MM.1S (cell line): Measurements from ENCODE around the gene OR52A1.

Source experiments
- DNase-seq: peaks from one replicate; pipeline ENCODE4 v3.0.0-alpha.2; 2015
- H2AFZ ChIP-seq: fragments of 300-600 bp; sonication (generic); 2 replicates; pipeline ENCODE4 v1.6.0; 2016; ENCODE audit warnings: antibody characterized with exemption, low read length
- H3F3A ChIP-seq: fragments of 300-600 bp; sonication (generic); 2 replicates; pipeline ENCODE4 v1.6.1; 2016; ENCODE audit warnings: mild to moderate bottlenecking, antibody characterized with exemption, low read length, moderate library complexity, mixed read lengths; ENCODE audit not compliant: insufficient read depth
- H3K27ac ChIP-seq: fragments of 300-600 bp; sonication (generic); 2 replicates; pipeline ENCODE4 v1.5.1; 2016; ENCODE audit warnings: mild to moderate bottlenecking, low read length
- H3K27me3 ChIP-seq: fragments of 300-600 bp; sonication (generic); replicated peaks from 2 replicates; pipeline ENCODE4 v1.6.0; 2016; ENCODE audit warnings: low read length; ENCODE audit not compliant: insufficient read depth
- H3K36me3 ChIP-seq: fragments of 300-600 bp; sonication (generic); replicated peaks from 2 replicates; pipeline ENCODE4 v1.6.1; 2016; ENCODE audit warnings: mild to moderate bottlenecking, low read length, mixed read lengths; ENCODE audit not compliant: insufficient read depth
- H3K4me1 ChIP-seq: fragments of 300-600 bp; sonication (generic); 2 replicates; pipeline ENCODE4 v1.6.1; 2016; ENCODE audit warnings: low read length, mixed read lengths
- H3K4me2 ChIP-seq: fragments of 300-600 bp; sonication (generic); 2 replicates; pipeline ENCODE4 v1.6.0; 2016; ENCODE audit warnings: low read depth, low read length
- H3K4me3 ChIP-seq: fragments of 300-600 bp; sonication (generic); 2 replicates; pipeline ENCODE4 v1.5.1; 2016; ENCODE audit warnings: low read length, mixed read lengths
- H3K79me2 ChIP-seq: fragments of 300-600 bp; sonication (generic); 2 replicates; pipeline ENCODE4 v1.6.1; 2016; ENCODE audit warnings: mixed run types, low read length, mixed read lengths
- H3K9ac ChIP-seq: fragments of 300-600 bp; sonication (generic); 2 replicates; pipeline ENCODE4 v1.6.1; 2016; ENCODE audit warnings: low read length, mixed read lengths
- H3K9me2 ChIP-seq: fragments of 300-600 bp; sonication (generic); replicated peaks from 2 replicates; pipeline ENCODE4 v1.6.1; 2016; ENCODE audit warnings: mild to moderate bottlenecking, low read length, mixed read lengths; ENCODE audit not compliant: insufficient read depth
- H3K9me3 ChIP-seq: fragments of 300-600 bp; sonication (generic); replicated peaks from 2 replicates; pipeline ENCODE4 v1.6.1; 2016; ENCODE audit warnings: mild to moderate bottlenecking, low read length, mixed read lengths; ENCODE audit not compliant: insufficient read depth
- H4K20me1 ChIP-seq: fragments of 300-600 bp; sonication (generic); 2 replicates; pipeline ENCODE4 v1.6.1; 2016; ENCODE audit warnings: mild to moderate bottlenecking, low read length, moderate library complexity, mixed read lengths; ENCODE audit not compliant: insufficient read depth
- CTCF ChIP-seq: fragments of 300-600 bp; sonication (generic); IDR thresholded peaks from 2 replicates; pipeline ENCODE4 v1.5.1; 2016; ENCODE audit warnings: antibody characterized with exemption, low read length, mixed read lengths
- EZH2 ChIP-seq: fragments of 300-600 bp; sonication (generic); optimal IDR thresholded peaks from 2 replicates; pipeline ENCODE3; 2017; ENCODE audit warnings: low read depth, mild to moderate bottlenecking, antibody characterized with exemption, low read length, mixed read lengths
- EZH2phosphoT487 ChIP-seq: fragments of 300-600 bp; sonication (generic); IDR thresholded peaks from 2 replicates; pipeline ENCODE4 v1.6.1; 2018; ENCODE audit warnings: antibody characterized with exemption, low read length

The OR52A1 gene

GRCh38 chr11:5154657-5155056 is at the start of gene OR52A1:
Gene OR52A1, minus strand, starts transcription at chr11:5154757. Its CDS starts 2,388 bp downstream, at chr11:5152369.
- no peaks in the 10 kb centered on the region for H3K9me2 ChIP-seq
- no peak for TF ChIP-seq EZH2
- TF ChIP-seq CTCF: no peak
- TF ChIP-seq EZH2phosphoT487: no peak
- H3K79me2 ChIP-seq: no peaks in the 10 kb centered on the region
- no peaks in the 10 kb centered on the region for H3K27me3 ChIP-seq
- no peaks in the 10 kb centered on the region for H3K4me1 ChIP-seq
- H4K20me1 ChIP-seq: no peaks in the 10 kb centered on the region
- H3K27ac ChIP-seq: no peak within 1 kb of the TSS
- H3K36me3 ChIP-seq: no peaks in the 10 kb centered on the region
- no peak within 1 kb of the TSS for H2AFZ ChIP-seq
- no peaks in the 10 kb centered on the region for H3F3A ChIP-seq
- DNase-seq: no peak
- H3K4me3 ChIP-seq: no peak within 1 kb of the TSS
- no peak within 1 kb of the TSS for H3K4me2 ChIP-seq
- no peaks in the 10 kb centered on the region for H3K9me3 ChIP-seq
- no peak within 1 kb of the TSS for H3K9ac ChIP-seq

GRCh38 chr11:5203366-5203765 is 48.8 kb upstream of the OR52A1 start:
- no peak for TF ChIP-seq EZH2phosphoT487
- TF ChIP-seq CTCF: no peak
- no peak for TF ChIP-seq EZH2
- no peak for DNase-seq
- no peak overlapping the region for H3K4me3 ChIP-seq

DNA sequence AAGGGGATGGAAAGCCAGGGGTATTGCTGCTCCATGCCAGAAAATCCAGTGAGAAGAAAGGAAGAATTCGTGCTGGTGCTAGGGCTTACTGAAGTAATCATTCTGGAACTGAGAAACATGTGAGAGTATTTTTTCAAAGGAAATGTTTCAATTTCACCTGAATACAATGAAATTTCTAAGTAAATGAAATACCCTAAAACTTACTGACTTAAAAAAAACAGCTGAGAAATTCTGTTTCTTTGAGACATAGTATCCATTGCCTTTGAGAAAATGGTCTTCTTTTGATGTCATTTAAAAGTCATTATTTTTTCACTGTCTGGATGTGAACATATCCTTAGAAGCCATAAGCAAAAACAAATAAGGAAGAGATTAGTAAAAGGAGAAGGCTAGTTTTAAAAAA is 46.0 kb upstream of the OR52A1 start, which contains the start of gene OR51V1:
OR51V1 (minus strand) TSS at position 101 of the 400 bp plus-strand sequence; CDS start at position 101, 0 bp downstream.
- no peaks in the 10 kb centered on the region for H3K79me2 ChIP-seq
- H2AFZ ChIP-seq: no peak within 1 kb of the TSS
- H3K27me3 ChIP-seq: no peaks in the 10 kb centered on the region
- H3K4me1 ChIP-seq: no peaks in the 10 kb centered on the region
- H3K4me3 ChIP-seq: no peak within 1 kb of the TSS
- H3K9me3 ChIP-seq: no peaks in the 10 kb centered on the region
- H3K4me2 ChIP-seq: no peak within 1 kb of the TSS
- no peaks in the 10 kb centered on the region for H3F3A ChIP-seq
- no peaks in the 10 kb centered on the region for H4K20me1 ChIP-seq
- no peak within 1 kb of the TSS for H3K9ac ChIP-seq
- no peaks in the 10 kb centered on the region for H3K36me3 ChIP-seq
- H3K27ac ChIP-seq: no peak within 1 kb of the TSS
- TF ChIP-seq EZH2: no peak
- TF ChIP-seq CTCF: no peak
- no peak for TF ChIP-seq EZH2phosphoT487
- no peak for DNase-seq
- H3K9me2 ChIP-seq: no peaks in the 10 kb centered on the region

More at GRCh38 chr11:5203366-5203765, 48.8 kb upstream of the OR52A1 start:
- Histone ChIP-seq H4K20me1 (no peaks in the 10 kb centered on the region), H3K9me3 (no peaks in the 10 kb centered on the region), H3K4me1 (no peaks in the 10 kb centered on the region), H3K36me3 (no peaks in the 10 kb centered on the region), H3F3A (no peaks in the 10 kb centered on the region), H3K9ac (no peak overlapping the region), H3K27ac (no peak overlapping the region), H3K27me3 (no peaks in the 10 kb centered on the region), H2AFZ (no peak overlapping the region), H3K4me2 (no peak overlapping the region), H3K79me2 (no peaks in the 10 kb centered on the region), H3K9me2 (no peaks in the 10 kb centered on the region)
